GM18498 (cell line): ENCODE results near the gene NINL.
"Not testable (repeated sequence)": the region's sequence is repeated elsewhere in the genome, so short reads cannot be mapped to it uniquely, and the experiment has no call there.

Experiments
- ATAC-seq: cut with Tn5 transposase; IDR thresholded peaks from one replicate; pipeline ENCODE4 v1.9.1; 2021; ENCODE audit warnings: mild to moderate bottlenecking, moderate library complexity; ENCODE audit not compliant: unreplicated experiment

The NINL gene

DNA sequence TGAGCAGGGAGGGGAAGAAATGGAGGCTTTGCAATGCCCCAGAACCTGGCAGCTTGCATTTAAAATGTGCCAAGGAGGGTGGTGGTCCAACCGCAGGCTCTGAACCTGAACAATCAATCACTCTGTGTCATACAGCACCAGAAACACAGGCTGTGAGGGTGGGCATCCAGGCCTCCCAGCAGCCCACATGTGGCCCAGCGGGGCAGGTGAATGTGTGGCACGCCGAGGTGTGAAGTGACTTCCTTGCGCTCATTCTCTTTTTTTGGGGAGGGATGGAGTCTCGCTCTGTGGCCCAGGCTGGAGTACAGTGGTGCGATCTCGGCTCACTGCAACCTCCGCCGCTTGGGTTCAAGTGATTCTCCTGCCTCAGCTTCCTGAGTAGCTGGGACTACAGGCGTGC lies 97.4 kb downstream of the NINL start:
- ATAC-seq = no peak

DNA sequence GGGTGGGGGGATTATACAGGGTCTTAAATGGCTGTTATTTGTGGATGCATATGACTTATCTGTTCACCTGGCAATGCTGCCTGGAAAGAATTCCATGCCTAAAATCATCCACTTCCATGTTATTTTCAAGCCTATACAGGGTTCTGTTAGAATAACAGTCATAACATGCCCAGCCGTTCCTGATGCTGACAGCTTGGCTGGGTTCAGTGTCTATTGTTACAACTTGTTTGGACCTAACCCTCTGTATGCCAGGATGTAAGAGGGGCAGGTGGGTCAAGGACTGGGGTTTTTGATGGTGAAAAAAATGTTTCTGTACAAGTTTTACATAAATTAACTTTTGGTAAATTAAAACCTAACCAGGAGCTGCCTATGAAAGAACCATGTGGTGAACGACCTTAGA lies 98.0 kb downstream of the NINL start:
- no peak for ATAC-seq

DNA sequence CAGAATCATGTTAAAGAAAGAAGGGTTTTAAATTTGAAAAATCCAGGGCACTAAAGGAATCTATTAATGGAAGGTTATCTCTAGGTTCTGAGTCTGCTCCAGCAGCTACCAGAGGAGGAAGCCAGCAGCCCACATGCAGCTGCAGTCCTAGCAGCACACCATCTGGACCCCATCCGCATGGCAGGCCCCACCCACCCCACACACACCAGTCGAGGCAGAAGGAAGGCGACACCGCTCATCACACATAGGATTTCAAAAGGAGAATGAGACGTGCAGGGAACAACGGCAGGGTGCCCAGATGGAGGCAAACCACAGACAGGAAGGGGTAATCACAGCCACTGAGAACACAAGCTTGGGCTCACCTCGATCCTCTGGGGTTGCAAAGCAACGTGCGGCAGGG lies 99.0 kb downstream of the NINL start:
- ATAC-seq = no peak

DNA sequence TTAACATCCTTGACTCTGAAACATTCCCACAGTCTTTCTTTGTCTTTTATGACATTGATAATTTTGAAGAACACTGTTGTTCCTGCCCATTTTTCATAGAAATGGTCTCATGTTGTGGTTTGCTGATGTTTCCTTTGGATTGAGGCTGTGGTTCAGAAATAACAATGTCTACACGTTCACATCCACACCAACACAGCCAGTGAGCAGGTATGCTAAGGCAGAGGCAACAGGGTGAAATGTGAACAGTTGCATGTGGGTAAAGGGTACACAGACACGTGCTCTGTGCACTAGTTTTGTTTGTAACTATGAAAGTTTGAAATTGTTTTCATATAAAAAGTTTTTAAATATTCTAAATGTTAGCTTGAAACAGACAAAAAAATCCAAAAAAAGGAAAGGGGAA lies 99.5 kb downstream of the NINL start:
- ATAC-seq = no peak

DNA sequence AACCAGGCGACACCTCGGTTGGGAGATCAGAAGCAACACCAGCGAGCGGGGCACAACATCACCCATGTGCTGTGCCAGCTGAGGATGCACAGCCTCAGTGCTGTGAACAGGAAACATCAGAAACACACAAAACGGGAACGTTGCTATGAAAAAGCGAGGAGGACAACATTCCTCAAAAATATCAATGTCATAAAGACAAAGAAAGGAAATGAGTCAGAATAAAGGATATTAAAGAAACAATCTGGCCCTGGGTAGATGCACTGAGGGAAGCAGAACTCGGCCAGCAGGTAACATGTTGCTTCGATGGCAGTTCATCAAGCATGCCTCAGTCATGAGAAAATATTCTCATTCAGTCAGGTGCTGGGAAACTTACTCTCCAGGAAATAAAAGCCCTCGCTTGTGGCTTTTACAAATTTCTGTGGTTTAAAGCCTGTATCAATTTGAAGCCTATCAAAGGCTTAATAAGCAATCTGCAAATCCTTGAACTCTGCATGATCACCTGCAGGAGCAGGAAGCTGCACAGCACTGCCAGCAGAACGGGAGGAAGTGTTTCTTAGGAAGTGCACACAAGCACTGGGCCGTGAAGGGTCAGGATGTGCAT lies 100.3 kb downstream of the NINL start:
- no peak for ATAC-seq

DNA sequence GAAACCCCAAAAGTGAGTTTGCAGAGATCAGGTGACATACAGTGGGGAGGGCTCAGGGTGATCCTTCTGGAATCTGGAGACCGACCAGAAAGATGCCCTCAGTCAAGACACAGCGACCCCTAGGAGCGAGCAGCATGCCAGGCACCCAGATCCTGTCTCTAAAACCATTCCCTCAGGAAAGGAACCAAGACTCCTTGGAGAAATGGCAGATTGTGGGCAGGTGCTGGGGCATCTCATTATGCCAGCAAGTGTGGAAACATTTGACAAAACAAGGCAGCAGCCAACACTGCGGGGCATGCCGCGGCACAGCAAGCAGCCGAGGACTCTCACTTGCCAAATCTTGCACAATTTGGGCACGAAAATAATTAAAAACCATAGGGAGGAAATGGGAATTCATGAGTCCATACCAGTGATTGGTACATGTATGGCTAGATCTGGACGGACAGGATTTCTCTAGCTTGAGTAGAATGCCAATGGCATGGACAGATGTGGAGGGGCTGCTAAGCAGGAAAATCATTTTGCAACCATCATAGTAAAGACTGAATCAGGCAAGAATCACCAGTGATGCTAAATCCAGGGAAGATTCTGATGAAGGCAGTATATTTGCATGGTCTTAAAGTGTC lies 101.0 kb downstream of the NINL start:
- ATAC-seq = no peak

DNA sequence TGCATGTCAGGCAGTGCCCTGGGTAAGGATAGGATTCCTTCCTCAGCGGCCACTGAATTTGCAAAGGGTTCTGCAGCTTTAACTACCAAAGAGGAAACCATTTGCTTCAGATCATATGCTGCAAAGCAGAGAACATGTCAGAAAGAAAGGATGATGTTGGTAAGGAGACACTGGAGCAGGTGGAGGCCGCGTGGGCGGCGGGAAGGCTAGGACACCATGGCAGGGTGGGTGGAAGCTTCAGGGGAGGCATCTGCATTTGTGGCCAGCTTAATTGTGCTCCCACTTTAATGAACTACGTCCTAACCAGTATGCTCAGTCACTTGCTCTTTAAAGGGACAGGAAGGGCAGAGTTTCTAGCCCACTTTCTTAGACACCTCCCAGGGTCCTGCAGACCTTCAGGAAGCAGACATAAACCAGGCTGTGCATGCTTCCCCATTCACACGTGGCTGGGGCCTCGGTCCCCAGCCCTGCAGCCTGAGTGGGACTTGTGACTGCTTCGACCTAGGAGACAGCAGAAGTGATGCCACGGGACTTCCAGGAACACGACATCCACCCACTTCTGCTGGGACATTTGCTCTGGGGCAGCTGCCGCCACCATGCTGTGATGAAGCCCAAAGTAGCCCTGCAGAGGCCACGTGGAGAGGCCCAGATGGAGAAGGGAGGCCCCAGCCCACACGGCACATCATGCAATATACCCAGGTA lies 101.7 kb downstream of the NINL start:
- ATAC-seq = no peak

DNA sequence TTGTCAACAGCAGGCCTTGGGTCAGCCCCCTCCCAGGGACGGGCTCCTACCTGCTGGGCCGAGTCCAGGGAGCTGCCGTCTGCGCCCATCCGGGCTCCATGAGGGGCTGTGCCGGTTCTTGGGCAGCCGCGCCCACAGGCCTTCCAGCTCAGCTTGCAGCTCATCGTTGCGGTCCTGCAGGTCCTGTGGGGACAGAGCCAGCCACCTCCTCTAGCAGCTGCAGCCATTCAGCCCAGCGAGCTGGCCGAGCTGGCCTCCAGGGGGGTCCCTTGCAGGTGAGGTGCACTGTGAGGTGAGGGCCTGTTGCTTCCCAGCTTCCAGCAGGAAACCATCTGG lies 103.4 kb downstream of the NINL start:
- no peak for ATAC-seq

DNA sequence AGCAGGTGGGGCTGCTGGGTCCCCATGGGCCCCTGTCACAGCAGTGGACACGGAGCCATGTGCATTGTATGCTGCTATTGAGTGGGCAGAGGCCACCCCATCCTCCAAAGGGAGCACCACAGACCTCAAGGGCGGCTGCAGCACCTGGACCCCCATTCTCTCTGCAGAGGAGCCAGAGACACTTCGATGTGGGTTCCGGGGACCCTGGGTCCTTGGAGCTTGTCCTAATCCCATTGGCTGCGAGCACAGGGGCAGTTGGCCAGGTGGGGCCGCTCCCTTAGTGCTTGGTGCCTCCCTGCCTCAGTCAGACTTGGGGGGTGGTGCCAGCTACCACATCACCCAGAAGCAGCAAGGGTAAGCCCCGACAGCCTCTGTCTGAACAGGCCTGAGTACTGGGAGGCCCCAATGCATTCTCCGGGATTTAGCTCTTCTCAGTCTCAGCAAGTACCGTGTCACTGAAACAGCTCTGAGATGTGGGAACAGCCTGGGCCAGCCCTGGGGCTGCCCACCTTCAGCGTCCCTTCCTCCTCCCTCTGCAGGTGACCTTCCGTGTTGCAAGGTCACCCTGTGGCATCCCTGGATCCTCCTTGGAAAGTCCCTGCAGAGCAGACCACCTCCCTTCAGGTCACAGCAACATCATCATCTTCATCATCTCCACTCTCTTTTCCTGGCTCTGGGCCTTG lies 104.0 kb downstream of the NINL start:
- ATAC-seq = no peak

DNA sequence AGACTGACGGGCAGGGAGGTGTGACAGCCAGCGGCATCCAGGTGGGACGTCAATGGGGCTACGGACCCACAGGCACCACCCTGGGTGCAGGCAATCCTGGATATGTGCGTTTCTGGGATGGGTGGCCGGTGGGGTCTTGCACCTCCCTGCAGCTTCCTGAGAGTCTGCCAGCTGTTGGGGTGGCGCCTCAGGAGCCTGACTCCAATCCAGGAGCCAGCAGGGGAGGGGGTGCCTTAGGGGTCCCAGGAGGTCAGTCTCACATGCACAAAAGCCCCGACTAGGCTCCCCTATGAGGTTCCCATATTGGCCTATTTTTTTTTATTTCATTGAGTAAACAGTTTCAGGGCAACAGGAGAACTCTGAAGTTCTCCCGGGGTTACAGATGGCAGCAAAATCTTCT lies 104.5 kb downstream of the NINL start:
- no peak for ATAC-seq

DNA sequence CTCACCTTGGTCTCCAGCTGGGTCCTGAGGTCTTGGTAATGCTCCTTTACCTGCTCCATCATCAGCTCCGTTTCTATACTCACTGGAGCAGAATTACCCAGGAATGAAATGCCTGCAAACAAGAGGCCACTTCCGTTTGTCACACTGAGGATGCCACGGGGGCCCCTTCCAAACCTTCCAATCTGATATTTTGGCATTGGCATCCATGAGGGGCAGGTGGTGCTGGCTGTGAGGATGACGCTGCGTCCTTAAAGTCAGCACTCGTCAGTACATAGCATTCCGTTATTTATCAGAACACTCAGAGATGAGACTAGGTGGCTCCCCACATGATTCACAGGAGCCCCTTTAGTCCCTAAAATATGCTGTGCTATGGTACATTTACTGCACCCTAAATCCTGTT lies 105.2 kb downstream of the NINL start:
- no peak for ATAC-seq

DNA sequence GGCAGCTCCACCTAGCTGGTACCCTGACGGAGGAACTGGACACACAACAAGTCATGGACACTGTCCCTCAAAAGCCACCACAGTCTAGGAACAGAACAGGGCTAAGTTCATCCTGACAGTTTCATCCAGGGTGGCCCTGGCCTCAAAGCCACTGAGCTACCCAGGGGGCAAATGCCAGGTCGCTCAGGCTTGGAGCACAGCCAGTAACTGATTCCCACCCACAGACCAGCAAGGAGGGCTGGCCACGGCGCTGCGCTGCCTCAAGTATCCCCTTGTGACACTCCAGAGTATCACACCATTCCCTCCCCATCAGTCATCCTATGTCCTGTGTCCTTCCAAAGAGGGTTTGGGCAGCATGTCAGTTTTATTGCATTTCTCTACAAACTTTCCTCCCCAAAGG lies 105.7 kb downstream of the NINL start:
- no peak for ATAC-seq

DNA sequence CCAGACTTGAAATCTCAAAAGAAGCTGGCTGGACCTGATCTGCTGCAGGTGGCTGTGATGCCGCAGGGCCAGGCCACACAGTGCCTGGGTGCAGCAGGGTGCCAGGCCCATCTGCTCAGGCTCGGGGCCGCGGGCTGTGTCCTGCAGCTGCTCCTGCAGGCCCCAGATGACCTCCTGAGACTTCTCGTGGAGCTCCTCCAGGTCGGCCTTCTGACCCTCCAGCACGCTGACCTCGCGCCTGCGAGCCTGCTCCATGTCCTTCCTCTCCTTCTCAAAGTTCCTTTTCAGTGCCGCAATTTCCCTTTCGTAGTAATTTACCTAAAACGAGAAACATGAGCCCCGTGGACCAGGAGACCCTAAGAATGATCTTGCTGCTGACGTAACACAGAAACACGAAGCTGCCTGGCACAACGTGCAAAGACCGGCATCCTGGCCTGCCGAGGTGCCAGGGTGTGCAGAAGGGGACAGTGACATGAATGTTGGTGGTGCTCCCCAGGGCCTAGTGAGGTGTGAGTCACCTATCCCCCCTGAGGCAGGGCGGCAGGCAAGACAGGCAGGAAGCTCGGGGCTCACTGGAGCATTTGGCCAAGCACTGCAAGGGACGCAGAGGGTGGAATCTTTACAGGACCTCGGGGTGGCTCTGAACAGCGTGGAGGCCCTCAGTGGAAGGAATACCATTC lies 106.3 kb downstream of the NINL start:
- no peak for ATAC-seq

DNA sequence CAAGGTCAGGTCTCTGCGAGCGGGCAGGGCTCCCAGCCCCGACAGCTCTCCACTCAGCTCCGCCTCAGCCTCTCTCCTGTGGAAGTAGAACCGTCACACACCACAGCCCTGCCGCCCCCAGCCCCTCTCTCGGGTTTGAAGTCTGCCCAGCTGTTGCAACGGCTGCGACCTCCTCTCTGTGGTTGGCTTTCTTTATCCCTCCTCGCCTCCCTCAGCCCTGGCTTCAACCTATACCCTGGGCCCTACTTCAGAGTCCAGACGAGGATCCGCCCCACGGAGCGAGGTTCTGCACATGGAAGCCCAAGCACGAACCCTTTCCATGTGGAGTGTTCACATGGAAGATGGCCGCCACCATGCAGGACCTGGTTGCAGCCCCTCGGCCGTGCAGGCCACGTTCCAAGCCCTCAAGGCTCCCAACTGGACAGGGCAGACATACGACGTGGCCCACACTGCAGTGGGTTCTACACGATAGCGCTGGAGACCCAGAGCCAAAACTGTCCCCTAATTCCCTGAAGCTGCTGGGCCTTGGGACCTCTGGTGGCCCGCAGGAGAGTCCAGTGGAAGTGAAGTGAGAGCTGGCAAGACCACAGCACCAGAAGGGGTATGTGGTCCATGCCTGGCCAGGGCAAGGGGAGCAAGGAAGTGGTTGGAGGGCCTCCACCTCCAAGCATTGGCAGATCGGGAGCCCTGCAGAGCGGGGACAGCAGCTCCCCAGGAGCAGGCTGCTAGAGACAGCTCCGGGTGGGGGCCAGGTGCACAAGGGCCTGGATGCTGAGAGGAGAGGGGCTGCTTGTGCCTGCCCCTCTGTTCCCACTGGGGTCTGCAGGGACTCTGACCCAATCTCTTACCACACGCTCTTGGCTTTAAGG lies 108.1 kb downstream of the NINL start:
- ATAC-seq = no peak

DNA sequence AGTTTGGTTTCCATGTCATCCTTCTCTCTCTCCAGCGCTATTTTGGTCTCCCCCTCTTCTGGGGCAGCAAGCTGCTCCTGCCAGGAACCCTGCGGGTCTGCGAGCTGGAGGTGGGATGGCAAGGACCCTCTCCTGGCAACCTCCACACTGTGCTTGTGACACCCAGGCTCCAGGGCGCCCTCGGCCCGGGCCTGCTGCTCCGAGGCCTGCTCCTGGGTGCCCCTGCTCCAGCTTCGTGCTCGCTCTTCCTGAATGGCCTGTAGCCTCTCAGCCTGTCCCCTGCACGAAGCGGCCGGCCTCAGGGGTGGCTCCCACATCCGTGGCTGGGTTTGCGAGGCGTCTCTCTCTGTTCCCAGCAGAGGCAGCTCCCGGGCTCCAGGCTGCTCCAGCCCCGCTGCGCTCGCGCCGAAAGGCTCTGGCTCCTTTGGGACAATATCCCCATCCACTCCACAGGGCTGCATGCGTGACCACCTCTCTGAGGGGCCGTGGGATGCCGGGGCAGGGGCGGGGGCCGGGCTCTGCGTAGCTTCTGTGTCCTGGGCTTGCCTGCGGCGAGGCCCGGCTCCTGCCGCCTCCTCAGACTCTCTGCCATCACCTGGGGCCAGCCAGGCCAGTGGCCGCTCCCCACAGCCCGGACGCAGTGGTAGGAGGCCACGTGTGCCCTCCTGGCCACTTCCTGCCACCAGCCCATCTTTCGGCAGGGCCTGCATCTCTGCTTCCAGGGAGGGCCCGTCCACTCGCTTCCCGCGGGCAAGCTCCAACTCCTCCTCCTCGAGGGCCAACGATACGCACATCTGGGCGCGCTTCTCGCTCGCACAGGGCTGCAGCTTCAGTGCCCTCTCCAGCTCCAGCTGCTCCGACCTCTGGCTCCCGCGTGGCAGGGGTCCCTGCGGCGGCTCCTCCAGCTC lies 109.0 kb downstream of the NINL start:
- no peak for ATAC-seq

DNA sequence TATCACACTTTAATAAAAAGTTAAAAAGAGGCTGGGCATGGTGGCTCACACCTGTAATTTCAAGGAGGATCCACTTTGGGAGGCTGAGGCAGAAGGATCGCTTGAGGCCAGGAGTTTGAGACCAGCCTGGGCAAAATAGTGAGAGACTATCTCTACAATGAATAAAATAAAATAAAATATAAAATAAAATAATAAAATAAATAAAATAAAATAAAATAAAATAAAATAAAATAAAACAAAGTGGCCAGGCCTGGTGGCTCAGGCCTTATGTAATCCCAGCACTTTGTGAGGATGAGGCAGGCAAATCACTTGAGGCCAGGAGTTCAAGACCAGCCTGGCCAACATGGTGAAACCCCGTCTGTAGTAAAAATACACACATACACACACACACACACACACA lies 112.0 kb downstream of the NINL start:
- not testable (repeated sequence) for ATAC-seq

DNA sequence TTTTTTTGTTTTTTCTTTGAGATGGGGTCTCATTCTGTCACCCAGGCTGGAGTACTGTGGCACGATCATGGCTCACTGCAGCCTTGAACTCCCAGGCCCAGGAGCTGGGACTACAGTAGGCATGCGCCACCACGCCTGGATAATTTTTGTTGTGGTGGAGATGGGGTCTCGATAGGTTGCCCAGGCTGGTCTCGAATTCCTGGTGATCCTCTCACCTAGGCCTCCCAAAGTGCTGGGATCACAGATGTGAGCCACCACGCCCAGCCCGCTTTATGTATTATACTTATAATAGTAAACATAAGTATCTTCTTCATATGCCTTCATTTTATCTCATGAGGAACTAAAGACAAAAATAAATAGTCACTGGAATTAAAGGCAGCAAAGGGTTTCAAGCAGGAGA lies 114.3 kb downstream of the NINL start:
- no peak for ATAC-seq

DNA sequence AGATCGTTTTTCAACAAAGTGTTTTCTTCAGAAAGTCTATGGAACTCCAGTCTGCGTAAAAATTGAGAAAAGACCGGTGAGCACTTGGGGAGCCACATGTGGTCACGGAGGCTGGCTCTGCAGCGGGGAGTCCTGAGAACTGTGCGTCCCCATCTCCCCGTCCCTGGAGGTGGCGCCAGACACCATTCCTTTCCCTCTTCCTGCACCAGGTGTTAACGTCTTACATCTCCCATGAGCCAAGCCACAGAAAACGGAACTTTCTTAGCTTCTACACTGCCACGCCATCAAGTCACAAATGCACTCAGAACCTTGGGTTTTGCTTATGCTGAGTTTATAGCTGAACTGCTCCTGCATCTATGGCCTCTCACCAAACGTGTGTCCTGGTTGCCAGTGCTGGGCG lies 115.3 kb downstream of the NINL start:
- ATAC-seq = no peak

DNA sequence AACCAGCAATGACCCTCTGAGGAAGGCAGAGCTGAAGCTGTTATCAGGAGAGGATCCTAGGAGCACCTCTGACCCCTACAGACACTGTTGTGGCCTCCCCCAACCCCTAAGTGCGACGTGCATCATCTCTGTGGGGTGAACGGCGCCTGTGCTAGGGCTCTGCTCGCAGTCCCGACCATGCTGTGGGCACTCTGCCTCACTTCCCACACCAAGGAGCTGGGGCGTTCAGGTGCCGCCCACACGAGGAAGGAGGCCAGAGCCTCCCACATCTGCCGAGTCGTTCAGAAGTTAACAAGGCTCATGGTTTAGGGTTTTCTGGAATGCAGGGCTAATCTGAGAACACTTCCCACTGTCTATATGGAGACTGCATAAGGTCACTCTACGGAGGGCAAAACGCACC lies 115.8 kb downstream of the NINL start:
- ATAC-seq = no peak
